ENCODE data around the gene TENT4A. TPM values are rescaled to one million over a fixed set of nuclear protein-coding genes. Genes with fewer than 3 reads are reported as not detected.

Gene TENT4A
- total RNA-seq, 1 donor from 2014 or later = 41.2 TPM

DNA sequence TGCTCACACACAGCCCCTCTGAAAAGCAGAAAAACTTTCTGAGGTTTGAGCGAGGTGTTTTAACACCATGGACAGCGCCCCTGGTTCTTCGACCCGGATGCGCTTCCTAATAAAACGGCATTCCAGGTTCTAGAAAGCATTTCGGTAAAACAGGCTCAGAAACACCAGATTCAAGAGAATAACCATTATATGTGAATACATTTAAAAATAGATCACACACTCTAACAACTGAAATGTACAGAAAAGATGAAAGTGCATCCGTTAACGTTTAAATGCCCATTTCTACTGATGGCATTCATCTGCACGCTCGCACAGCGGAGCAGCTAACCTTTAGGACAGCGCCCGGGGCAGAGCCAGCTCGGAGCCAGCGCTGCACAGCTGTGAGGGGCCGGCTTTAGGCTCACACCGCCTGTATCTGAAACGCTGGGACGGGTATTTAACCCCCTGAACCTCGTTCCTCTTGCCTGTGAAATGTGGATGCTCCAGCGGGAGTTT lies 26.3 kb upstream of the TENT4A start:
- peak overlapping the region; percentile 16 for H3K4me3 Mint-ChIP-seq
- TF ChIP-seq, protein P1, sequence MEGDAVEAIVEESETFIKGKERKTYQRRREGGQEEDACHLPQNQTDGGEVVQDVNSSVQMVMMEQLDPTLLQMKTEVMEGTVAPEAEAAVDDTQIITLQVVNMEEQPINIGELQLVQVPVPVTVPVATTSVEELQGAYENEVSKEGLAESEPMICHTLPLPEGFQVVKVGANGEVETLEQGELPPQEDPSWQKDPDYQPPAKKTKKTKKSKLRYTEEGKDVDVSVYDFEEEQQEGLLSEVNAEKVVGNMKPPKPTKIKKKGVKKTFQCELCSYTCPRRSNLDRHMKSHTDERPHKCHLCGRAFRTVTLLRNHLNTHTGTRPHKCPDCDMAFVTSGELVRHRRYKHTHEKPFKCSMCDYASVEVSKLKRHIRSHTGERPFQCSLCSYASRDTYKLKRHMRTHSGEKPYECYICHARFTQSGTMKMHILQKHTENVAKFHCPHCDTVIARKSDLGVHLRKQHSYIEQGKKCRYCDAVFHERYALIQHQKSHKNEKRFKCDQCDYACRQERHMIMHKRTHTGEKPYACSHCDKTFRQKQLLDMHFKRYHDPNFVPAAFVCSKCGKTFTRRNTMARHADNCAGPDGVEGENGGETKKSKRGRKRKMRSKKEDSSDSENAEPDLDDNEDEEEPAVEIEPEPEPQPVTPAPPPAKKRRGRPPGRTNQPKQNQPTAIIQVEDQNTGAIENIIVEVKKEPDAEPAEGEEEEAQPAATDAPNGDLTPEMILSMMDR (conservative IDR thresholded peaks at IDR 0.05) = no peak
- peaks cover 69% of the 10 kb centered on the region for H3K27me3 Mint-ChIP-seq (ENCODE audit: low read depth)
- no peak overlapping the region for H3K27ac Mint-ChIP-seq (ENCODE audit: unreplicated experiment)
- H3K9me3 Mint-ChIP-seq = no peaks in the 10 kb centered on the region
- peak; percentile 56 for DNase-seq (ENCODE audit: low read depth, low spot score)
- H3K36me3 Mint-ChIP-seq (ENCODE audit: low read depth) = no peaks in the 10 kb centered on the region
- peaks cover 11% of the 10 kb centered on the region for H3K4me1 Mint-ChIP-seq

DNA sequence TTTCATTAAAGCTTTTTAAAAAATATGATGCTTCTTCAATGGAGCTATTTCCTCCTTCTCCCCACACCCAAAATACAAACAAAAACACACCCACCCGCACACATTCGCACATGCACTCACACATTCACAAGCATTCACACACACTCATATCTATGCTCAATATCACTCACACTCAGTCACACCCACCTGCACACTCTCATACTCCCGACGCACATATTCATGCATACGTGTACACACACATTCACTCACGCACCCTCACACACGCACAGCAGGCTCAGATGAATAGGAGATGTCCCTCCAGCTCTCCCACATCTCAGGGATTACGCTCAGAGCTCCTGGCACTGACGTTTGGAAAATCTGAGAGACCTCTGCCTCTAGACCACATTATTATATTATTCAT lies 25.7 kb upstream of the TENT4A start:
- TF ChIP-seq, protein P1 (conservative IDR thresholded peaks at IDR 0.05) = no peak
- H3K4me1 Mint-ChIP-seq = peaks cover 11% of the 10 kb centered on the region
- H3K4me3 Mint-ChIP-seq = peak overlapping the region; percentile 16
- H3K9me3 Mint-ChIP-seq = no peaks in the 10 kb centered on the region
- no peak for DNase-seq (ENCODE audit: low read depth, low spot score)
- H3K27ac Mint-ChIP-seq (ENCODE audit: unreplicated experiment) = no peak overlapping the region
- peaks cover 71% of the 10 kb centered on the region for H3K27me3 Mint-ChIP-seq (ENCODE audit: low read depth)
- no peaks in the 10 kb centered on the region for H3K36me3 Mint-ChIP-seq (ENCODE audit: low read depth)

DNA sequence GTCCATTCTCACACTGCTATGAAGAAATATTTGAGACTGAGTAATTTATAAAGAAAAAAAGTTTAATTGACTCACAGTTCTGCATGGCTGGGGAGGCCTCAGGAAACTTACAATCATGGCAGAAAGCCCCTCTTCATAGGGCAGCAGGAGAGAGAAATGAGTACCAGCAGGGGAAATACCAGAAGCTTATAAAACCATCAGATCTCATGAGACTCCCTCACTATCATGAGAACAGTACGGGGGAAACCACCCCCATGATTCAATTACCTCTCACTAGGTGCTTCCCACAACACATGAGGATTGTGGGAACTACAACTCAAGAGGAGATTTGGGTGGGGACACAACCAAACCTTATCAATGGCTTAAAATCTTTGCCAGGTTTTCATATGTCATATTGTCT lies 20.3 kb upstream of the TENT4A start:
- Mint-ChIP-seq H3K4me3 (no peak overlapping the region), H3K27me3 (ENCODE audit: low read depth) (peaks cover 61% of the 10 kb centered on the region), H3K36me3 (ENCODE audit: low read depth) (no peaks in the 10 kb centered on the region), H3K27ac (ENCODE audit: unreplicated experiment) (no peak overlapping the region), H3K4me1 (no peaks in the 10 kb centered on the region), H3K9me3 (no peaks in the 10 kb centered on the region)
- DNase-seq (ENCODE audit: low read depth, low spot score) = no peak
- TF ChIP-seq, protein P1 (conservative IDR thresholded peaks at IDR 0.05) = no peak

DNA sequence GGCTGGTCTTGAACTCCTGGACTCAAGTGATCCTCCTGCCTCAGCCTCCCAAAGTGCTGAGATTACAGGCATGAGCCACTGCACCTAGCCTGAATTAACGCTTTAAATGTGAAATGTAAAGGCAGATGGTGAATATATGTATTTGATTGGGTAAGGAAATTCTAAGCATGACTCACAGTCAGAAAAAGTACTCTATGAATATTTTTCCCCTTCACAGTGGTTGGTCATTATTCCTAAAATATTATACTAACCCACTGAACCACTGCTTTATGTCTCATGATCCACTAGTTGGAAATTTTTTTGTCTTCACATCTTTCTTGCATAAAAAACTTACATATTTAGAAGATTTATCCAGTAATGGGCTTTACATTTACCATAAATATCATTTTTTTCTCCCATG lies 14.5 kb upstream of the TENT4A start:
- H3K27me3 Mint-ChIP-seq (ENCODE audit: low read depth) = peaks cover 42% of the 10 kb centered on the region
- H3K4me3 Mint-ChIP-seq = no peak overlapping the region
- peaks cover 19% of the 10 kb centered on the region for H3K4me1 Mint-ChIP-seq
- TF ChIP-seq, protein P1 (conservative IDR thresholded peaks at IDR 0.05) = no peak
- no peaks in the 10 kb centered on the region for H3K36me3 Mint-ChIP-seq (ENCODE audit: low read depth)
- no peaks in the 10 kb centered on the region for H3K9me3 Mint-ChIP-seq
- DNase-seq (ENCODE audit: low read depth, low spot score) = no peak
- H3K27ac Mint-ChIP-seq (ENCODE audit: unreplicated experiment) = no peak overlapping the region

DNA sequence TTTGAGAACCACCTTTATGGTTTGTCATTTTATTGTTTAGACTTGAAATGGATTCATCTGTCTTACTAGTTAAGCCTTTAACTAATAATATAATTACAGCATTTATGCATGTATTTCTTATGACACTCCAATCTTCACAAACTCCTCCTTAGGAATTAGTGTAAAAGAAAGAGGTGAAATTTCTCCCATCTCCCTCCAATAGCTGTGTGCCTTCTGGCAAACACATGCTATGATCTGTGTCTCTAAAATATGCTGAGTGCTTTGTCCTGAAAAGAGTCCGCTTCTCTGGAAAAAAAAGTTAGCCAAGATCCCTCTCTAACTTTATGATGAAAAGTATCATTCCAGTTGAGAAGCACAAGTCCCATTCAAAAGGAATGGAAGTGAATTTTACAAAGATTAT lies 13.9 kb upstream of the TENT4A start:
- H3K27ac Mint-ChIP-seq (ENCODE audit: unreplicated experiment) = no peak overlapping the region
- peaks cover 19% of the 10 kb centered on the region for H3K4me1 Mint-ChIP-seq
- TF ChIP-seq, protein P1 (conservative IDR thresholded peaks at IDR 0.05) = no peak
- no peaks in the 10 kb centered on the region for H3K9me3 Mint-ChIP-seq
- peaks cover 36% of the 10 kb centered on the region for H3K27me3 Mint-ChIP-seq (ENCODE audit: low read depth)
- H3K4me3 Mint-ChIP-seq = no peak overlapping the region
- no peak for DNase-seq (ENCODE audit: low read depth, low spot score)
- H3K36me3 Mint-ChIP-seq (ENCODE audit: low read depth) = no peaks in the 10 kb centered on the region

Data from neural crest cell (in vitro differentiated cells).